ENCODE measurements around the gene OR10C1.
"Not testable (repeated sequence)": the region's sequence is repeated elsewhere in the genome, so short reads cannot be mapped to it uniquely, and the experiment has no call there.

DNA sequence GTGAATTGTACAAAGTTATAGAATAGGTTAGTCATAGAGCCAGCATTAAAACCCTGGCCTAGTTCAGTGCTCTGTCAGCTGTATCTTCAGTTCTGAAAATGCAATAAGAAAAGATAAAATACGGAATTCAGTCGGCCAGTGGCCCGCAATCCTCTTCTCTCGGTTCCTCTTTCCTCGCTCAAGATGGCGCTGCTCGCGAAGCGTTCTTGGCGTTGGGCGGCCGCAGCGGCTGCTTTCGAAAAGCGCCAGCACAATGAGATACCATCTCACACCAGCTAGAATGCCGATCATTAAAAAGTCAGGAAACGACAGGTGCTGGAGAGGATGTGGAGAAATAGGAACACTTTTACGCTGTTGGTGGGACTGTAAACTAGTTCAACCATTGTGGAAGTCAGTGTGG, 2.4 kb upstream of the OR10C1 start:
- not testable (repeated sequence) for TF ChIP-seq POLR2A (IDR thresholded peaks at IDR 0.05; ENCODE audit: extremely low read depth, insufficient read length); MYC (IDR thresholded peaks at IDR 0.05; ENCODE audit: low read depth, low read length)

All from NB4 (cell line).